NCI-H2196 treated with DMSO at 0.1 percent for 48 hours (cell line): ENCODE measurements around the gene IL17C.

Experiments
- DNase-seq: peaks from one replicate; lab custom pipeline; 2025; ENCODE audit not compliant: unreplicated experiment; lab: John Stamatoyannopoulos, UW

IL17C gene

GRCh38 chr16:88627531-88628411 is 10.6 kb upstream of the IL17C start:
- DNase-seq = no peak

- DNase-seq = no peak
Measured at GRCh38 chr16:88628512-88628974, 9.8 kb upstream of the IL17C start.

DNA sequence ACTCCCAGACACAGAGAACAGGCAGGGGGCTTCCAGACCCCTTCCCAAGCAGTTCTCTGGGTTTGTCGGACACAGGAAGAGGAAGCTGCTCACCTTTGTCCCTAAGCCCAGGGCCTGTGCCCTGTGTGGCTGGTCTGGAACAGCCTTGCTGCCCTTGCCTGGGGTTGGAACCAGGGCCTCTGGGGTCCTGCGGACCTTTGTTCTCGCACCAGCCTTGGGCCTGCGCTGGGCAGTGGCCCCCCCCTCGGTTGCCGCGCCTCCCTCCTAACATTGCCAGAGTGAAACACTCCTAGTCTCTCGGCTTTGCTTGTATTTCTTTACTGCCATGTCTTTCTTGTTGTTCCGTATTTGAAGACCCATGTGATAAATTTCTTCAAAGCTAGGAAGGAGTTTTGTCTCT is 8.5 kb upstream of the IL17C start:
- no peak for DNase-seq

DNA sequence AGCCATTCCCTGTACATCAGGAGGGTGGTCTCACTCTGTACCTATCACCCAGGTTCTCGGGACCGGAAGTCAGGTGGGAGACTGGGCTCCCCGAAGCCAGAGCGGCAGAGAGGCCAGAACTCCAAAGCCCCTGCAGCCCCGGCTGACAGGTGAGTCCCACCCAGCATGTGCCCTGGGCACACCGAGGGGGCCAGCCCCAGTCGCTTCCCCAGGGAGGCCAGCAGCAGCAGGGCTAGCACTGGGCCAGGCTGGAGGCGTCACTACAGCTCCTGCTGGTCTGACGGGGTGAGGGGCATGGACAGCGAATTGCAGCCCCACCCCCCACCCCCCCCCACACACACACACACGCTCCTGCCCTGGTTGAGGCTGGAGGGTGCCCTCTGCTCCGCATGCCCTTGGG is 7.9 kb upstream of the IL17C start:
- no peak for DNase-seq

DNA sequence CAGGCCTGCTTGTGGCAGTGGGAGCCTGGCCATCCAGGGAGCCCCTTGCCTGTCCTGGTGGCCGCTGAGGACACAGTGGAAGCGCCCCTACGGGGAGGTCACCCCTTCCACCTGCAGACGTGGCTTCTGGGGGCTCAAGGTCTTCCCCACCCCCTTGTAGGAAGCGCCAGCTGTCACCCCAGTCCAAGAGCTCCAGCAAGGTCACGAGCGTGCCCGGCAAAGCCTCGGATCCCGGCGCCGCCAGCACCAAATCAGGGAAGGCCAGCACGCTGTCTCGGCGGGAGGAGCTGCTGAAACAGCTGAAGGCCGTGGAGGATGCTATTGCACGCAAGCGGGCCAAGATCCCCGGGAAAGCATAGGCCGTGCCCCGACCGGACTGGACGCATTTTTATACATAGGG is 7.4 kb upstream of the IL17C start:
- no peak for DNase-seq

DNA sequence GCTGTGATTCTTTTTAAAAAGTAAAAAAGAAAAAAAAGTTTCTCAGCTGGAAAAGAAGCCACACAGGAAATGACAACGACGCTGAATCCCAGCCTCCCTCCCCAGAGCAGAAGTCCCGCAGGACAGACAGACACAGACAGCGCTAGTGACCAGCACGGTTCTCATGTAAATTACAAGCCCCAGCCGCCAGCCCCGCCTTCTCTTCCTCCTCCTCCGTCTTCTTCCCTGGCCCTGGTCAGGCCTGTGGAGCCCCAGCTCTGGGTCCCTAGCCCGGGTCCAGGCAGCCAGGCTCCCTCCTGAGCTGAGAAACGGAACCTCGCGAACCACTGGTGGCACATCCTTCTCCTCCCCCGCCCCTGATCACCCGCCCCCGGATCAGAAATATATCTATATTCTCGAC is 7.0 kb upstream of the IL17C start:
- DNase-seq = no peak

DNA sequence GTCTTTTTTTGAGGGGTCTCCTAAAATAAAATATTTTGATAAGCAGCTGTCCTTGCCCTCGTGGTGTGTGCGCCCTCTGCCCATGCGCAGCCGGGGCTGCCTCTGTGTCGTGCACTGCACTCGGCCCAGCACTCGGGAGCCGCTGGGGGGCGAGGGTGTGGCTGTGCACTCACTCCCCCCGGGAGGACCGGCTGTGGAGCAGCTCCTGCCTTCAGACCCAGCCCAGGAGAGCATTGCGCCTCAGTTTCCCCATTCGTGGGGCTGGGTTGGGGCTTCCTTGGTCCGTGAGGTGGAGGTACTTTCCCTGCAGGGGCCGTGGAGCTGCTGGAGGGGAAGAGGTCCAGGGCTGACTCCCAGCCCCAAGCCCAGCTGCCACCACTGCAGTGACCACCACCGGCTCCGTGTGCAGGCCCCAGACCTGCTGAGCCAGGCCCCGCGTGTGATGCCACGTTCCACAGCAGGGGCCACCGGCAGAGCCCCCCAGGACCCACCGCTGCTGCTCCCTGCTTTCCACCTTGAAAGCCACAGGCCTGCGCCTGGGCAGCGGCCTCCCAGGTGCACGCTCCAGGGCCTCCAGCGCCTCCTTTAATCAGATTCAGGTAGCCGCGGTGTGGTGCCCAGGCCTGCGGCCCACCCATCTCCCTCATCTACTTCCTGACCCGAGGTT is 6.3 kb upstream of the IL17C start:
- no peak for DNase-seq

- DNase-seq = no peak
Measured at GRCh38 chr16:88632587-88632930, 5.8 kb upstream of the IL17C start.

DNA sequence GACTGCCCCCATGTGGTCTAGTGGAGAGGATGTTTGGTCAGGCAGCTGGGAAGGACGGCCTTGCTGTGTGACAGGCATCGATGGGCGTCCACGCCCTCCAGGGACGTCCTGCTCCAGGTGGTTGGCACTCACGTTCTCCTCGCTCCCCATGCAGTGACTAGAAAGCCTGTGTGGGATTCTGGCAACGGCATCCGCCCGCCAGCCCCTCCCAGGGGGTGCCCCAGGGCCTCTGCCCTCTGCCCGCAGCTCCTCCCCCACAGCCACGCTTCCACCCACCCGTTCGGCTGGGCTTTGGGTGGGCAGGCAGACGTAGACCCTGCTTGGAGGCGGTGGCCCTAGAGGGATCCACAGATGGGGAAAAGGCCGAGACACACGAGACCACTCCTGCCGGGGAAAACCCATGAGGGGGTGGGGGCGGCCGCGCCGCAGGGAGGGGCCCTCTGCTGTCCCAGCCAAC is 4.7 kb upstream of the IL17C start:
- DNase-seq = no peak

DNA sequence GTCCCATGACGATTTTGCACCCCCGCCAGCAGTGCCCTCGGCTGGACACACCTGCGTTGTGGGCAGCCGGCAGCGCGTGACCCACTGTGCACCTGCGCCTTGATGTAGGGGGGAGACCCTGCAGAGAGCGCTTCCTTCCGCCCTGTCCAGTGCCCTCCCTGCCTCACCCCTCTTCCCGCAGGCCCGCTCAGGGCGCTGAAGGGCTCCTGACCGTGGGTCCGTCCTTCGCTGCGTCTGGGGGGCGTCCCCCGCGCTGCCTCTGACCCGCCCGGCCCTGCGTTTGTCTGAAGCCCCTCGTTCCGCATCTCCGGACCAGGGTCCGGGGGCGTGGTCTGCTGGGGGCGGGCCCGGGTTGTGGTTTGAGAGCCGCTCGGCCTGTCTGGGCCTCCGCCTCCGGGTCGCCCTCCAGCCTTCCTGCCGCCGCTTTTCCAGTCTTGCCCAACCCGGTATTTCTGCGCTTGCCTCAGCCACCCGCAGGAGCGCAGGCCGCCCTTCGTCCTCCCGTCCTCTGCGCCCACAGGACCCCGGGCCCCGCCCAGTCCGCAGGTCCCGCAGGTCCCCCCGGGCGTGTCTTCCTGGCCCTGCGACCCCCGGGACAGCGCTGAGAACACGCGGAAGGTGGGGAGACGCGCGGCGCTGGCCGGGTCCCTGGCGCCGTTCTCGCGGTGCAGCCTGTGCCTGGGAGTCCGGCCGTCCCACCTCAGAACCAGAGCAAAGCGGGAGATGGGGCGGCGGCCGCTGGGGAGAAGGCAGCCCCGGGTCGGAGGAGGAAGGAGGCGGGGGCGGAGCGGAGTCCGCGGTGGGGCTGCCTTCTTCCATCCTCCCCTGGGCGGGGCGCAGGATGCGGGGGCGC is 4.0 kb upstream of the IL17C start:
- no peak for DNase-seq

- no peak for DNase-seq
Measured at GRCh38 chr16:88634994-88635670, 3.2 kb upstream of the IL17C start.

GRCh38 chr16:88635671-88636319 is 2.6 kb upstream of the IL17C start:
- DNase-seq = no peak

DNA sequence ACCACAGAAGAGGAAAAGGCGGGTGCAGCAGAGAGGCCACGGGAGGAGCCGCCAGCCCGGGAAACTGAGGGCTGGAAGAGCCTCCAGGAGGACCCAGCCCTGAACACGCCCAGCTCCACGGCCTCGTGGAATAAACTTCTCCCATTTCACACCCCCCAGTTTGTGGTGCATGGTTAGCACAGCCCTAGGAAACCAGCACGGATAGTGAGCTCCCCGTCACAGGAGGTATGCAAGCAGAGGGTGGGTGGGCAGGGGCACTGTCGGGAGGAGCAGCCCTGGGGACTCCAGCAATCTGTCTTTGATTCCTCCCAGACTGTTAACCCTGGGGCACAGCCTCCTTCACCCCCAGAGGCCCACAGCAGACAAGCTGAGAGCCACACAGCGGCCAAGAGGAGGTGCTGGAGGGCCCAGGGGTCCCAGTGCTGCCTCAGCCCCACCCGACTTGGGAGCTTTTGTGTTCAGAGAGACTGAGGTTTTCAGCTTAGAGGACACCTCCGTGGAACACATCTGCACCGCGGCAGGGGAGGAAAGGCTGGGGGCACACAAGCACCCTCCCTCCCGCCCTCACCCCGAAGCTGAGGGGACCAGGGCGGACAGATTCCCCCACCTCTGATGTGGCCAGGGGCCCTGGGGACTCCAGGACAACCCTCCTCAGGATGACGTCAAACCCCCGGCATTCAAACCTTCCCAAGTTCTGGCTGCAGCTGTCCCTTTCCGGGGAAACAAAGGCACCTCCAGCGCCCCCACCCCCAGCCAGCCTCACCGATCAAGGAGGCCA is 1.7 kb upstream of the IL17C start:
- no peak for DNase-seq

DNA sequence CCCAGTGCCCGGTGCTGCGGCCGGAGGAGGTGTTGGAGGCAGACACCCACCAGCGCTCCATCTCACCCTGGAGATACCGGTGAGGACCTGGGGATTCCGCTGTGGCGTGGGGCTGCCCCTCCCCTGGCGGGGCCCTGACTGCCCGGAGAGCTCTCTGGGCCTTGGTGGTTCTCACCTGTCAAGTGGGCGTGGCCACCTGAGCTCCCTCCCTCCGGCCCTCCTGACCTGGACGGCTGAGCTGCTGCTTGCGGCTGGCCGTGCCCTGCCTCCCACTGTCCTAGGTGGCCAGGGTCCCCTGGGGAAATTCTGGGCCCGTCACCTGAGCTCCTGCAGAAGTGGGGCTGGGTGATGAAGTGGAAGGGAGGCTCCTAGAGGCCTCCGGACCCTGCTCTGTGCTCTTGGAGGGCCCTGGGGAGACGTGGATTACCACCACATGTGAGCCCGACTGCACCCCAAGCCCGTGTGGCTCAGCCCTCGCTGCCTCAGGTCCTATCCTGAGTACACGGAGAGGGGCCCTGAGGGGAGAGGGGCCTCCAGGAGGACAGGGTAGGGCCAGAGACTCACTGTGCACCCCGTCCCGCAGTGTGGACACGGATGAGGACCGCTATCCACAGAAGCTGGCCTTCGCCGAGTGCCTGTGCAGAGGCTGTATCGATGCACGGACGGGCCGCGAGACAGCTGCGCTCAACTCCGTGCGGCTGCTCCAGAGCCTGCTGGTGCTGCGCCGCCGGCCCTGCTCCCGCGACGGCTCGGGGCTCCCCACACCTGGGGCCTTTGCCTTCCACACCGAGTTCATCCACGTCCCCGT is 1.1 kb downstream of the IL17C start:
- DNase-seq = no peak

- no peak for DNase-seq
Measured at GRCh38 chr16:88640039-88640495, 1.7 kb downstream of the IL17C start.

DNA sequence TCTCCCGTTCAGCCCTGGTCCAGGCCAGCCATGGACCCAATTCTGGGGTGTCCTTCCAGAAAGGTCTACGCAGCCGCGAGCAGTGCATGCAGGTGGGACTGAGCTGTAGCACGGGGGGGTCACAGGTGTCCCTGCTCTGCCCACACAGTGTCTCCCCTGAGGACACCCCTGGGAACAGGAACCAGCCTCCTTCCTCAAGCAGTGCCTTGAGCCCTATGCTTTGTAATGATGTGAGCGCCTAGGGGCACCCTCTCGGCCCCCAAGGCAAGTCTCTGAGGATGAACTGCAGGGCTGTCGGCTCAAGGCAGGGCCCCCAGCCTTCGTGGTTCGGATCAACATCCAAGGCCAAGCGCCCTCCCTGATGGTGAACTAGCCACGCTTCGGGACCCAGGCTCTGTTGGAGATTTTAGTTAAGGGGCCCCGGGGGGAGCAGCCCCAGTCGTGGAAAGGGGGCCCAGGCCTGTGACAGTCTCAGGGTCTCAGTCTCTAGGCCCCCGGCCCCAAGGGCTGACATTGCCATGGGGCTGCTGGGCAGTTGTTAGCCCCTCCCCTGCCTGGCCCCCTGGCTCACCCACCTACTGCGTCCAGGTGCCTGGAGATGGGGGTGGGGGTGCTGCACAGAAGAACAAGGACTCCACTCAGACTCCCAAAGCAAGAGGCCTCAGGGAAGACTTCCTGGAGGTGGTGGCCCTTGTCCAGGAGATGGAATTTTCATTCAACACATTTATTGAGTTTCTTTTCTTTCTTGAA is 2.3 kb downstream of the IL17C start:
- DNase-seq = no peak

DNA sequence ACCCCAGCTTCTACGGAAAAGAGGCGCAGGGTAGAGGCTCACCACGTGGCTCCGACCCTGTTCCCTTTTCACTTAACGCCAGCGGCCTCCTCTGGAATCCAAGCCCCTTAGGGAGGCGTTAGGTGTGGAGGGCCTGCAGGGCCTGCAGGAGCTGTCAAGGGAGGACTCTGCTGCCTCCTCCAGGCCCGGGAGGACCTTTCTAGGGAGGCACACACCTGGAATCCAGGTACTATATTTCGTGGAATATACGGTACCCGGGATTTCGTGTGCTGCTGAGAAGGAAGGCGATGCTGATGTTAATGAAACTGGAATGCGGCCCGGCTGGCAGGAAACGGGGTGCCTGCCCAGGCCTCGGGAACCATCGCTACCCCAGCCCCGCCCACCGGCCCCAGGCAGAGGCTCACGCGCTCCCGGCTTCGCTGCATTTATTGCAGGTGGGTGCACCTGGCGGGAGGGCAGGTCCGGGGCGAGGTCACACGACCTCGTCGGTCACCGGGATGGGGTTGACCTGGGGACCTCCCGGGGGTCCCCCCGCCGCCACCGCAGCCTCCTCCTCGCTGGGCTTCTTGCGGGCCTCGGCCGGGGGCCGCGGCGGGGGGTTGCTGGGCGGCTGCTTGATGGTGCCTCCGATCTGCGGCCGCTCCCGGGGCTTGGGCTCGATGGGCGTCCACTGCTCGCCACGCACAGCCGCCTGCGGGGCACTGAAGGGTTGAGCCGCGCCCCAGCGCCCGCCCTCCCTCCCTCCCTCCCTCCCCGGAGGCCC is 4.7 kb downstream of the IL17C start:
- DNase-seq = no peak

- DNase-seq = no peak
Measured at GRCh38 chr16:88643644-88643932, 5.2 kb downstream of the IL17C start.
